ENCODE data around the gene ISG20.

ISG20 gene

DNA sequence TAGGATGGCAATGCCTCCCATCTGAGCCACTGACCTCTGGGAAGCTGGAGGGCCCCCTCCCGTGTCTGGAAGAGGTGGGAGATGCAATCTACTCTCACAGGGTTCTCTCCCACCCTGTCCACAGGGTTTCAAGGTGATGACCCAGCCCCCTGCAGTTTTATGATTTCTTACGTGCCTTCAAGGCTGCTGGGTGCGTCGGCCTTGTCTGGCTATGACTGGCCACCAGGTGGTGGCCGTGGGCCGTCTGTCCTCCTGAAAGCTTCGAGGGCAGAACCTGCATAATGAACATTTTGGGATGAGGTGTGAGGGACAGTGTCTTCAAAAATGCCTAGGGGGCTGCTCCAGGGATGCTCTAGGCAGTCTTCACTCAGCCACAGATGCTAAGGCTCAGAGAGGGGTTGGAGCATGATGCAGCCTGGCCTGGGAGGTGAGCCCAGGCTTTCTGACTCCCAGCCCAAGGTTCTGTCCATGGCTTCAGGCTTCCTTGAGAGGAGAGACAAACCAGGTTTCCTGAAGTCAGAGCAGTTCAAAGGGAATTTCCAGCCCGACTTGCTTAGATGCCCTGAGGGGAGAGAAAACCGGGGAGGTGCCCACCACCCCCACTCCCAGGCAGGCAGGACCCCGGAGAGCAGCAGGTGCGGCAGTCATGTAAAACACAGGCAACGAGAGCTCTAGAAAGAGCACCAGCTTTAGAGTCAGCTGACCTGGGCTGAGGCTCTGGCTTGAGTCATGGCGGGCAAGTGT is 18.7 kb downstream of the ISG20 start:
- Histone ChIP-seq H3K4me1 (peaks cover 4% of the 10 kb centered on the region; the same call in 1 of the 2 replicates), H3K27ac (no peak overlapping the region), H3K4me3 (no peak overlapping the region), H3K36me3 (no peaks in the 10 kb centered on the region; the same call in 1 of the 2 replicates), H3K9ac (no peak overlapping the region), H3K4me2 (no peak overlapping the region), H4K20me1 (no peaks in the 10 kb centered on the region), H3K27me3 (no peaks in the 10 kb centered on the region), H3K9me3 (no peaks in the 10 kb centered on the region)
- TF ChIP-seq Cebpa-rat (IDR thresholded peaks at IDR 0.05): no peak

DNA sequence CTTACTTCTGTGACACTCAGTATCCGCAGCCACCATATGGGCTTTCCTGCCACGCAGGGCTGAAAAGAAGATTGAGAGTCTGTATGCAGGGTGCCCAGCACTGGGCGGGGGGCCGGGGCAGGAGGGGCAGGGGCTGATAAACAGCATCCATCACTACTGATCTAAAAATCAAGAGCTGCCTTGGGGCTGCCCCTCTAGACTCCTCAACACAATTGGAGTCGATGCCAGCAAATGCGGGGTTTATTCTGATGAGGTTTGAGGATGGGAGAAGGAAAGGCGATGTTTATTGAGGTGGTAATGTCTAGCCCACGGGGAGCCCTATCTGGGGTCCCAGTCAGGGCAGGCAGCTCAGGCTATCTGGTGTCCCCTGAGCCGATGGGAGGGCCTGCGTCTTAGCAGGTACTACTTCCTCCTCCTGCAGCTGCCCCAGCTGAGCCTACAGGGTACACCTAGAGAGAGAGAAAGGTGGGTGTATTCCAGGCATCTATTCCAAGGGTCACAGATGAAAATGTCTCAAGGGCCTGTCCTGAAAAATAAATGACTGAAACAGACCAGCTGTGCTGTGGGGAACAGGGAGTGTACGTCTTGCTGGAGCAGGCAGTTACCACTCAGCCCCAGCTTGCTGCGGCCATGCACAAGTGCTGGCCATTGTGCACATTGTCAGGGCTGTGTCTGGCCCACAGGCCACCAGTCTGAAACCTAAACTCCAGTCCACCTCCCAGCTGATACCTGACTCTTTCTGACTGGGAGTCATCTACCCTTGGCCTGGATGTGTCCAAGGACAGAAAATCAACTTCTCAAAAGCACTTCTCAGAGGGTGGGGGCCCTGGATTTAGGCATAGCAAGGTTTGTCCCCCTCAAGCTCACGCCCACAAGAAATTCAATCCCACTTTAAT is 19.5 kb downstream of the ISG20 start:
- Histone ChIP-seq H3K27me3 (no peaks in the 10 kb centered on the region), H3K4me1 (no peaks in the 10 kb centered on the region; the same call in 1 of the 2 replicates), H3K4me2 (no peak overlapping the region), H3K9me3 (no peaks in the 10 kb centered on the region), H4K20me1 (no peaks in the 10 kb centered on the region), H3K9ac (no peak overlapping the region), H3K4me3 (no peak overlapping the region), H3K27ac (no peak overlapping the region), H3K36me3 (no peaks in the 10 kb centered on the region)
- TF ChIP-seq Cebpa-rat (IDR thresholded peaks at IDR 0.05): no peak

DNA sequence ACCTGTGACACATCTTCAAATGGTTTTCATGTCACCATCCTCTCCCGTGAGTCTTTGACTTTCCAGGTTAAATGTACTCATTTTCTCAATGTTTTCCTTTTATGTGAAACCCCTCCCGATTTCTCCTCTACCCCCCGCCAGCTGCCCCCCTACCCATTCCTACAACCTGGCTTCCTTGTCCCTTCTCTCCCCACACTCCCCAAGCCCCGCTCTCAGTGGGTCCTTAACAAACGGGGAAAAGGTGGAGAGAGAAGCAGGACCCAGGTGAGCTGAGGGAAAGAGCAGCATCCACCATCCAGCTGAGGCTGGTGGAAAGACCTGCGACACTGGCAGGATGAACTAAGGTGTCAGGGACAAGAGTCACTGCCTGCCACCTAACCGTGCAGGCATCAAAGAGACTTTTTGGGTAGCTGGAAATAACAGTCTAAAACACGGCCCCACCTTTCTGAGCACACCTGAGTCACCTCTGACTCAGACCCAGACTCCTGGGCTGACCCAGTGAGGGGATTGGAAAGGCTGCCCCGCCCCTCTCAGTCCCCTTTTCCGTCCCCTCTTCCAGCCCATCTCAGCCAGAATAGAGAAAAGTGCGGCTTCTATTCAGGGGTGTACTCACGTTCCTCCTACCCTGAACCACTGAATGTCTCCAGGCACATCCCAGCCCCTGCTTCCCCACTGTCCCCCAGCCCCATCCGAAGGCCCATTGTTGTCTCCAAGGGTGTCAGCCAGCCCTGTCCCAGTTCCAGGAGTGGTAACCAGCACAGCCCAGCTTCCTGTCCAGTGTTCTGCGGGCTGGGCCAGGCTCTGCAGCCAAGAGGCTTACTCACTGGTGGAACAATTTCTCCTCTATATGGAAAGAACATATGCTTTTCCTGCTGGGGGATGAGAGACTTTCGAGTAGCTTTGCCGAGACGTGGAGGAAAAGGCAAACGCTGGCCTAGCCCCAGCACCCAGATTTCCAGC is 20.4 kb downstream of the ISG20 start:
- no peak for TF ChIP-seq Cebpa-rat (IDR thresholded peaks at IDR 0.05)
- Histone ChIP-seq H3K4me3 (no peak overlapping the region), H3K4me2 (no peak overlapping the region), H3K36me3 (no peaks in the 10 kb centered on the region), H3K4me1 (no peaks in the 10 kb centered on the region; the same call in 1 of the 2 replicates), H3K9me3 (no peaks in the 10 kb centered on the region), H3K9ac (no peak overlapping the region), H3K27me3 (no peaks in the 10 kb centered on the region), H3K27ac (no peak overlapping the region), H4K20me1 (no peaks in the 10 kb centered on the region)

DNA sequence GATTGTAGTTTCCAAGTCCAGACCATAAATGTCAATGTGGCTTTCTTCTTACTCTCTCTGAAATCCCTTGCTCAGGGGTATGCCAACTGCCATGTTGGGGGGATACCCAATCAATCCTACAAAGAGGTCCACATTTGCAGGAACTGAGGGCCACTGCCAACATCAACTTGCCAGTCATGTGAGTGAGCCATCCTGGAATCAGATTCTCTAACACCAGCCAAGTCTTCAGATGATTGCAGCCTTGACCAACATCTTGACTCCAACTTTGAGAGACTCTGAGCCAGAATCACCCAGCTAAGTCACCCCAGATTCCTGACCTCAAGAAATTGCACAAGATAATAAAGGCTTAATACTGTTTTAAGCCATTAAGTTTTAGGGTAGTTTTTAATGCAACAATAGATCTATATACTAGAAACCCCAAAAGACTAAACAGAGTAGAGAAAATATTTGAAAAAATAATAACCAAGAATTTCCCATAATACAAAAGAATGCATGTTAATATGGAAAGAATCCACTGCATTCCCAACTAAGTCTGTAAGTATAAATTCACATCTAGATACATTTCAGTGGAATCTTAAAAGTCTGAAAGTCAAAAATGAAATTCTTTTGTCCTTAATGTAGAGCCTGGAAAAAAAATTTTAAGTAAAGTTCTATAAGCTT is 22.4 kb downstream of the ISG20 start:
- Histone ChIP-seq H3K4me2 (no peak overlapping the region), H3K27ac (no peak overlapping the region), H3K36me3 (no peaks in the 10 kb centered on the region)

DNA sequence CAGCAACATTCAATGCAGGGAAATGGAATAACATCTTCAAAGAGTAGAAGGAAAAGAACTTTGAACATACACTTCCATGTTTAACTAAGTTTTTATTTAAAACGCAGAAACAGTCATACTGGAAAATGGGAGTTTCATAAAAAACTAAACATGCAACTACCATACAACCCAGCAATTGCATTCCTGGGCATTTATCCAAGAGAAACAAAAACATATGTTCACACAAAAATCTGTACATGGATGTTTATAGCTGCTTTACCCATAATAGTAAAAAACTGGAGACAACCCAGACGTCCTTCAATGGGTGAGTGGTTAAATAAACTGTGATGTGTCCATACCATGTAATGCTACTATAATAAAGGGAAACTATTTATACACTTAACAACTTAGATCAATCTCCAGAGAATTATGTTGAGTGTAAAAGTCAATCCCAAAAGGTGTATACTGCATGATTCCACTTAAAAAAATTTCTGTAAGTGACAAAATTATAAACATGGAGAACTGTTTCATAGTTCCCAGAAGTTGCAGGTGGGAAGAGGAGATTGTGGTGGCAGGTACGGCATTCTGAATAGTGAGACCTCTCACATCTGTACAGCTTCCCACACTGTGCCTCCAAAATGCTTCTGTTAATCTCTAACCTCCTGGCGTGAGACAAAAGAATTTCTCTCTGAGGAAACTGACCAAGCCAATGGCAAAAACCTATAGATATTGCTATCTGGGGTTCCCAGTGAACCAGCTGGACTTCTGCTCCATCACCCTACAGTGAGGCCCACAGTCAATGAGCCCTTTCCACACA is 23.1 kb downstream of the ISG20 start:
- no peak for TF ChIP-seq Cebpa-rat (IDR thresholded peaks at IDR 0.05)
- H3K9ac ChIP-seq: no peak overlapping the region
- no peaks in the 10 kb centered on the region for H3K9me3 ChIP-seq
- H3K4me2 ChIP-seq: no peak overlapping the region
- no peaks in the 10 kb centered on the region for H3K36me3 ChIP-seq
- no peaks in the 10 kb centered on the region for H3K27me3 ChIP-seq
- no peak overlapping the region for H3K27ac ChIP-seq
- H3K4me1 ChIP-seq: no peaks in the 10 kb centered on the region
- H3K4me3 ChIP-seq: no peak overlapping the region
- H4K20me1 ChIP-seq: no peaks in the 10 kb centered on the region

More for the DNA sequence above, 22.4 kb downstream of the ISG20 start:
- Histone ChIP-seq H4K20me1 (no peaks in the 10 kb centered on the region), H3K9me3 (no peaks in the 10 kb centered on the region), H3K9ac (no peak overlapping the region), H3K4me1 (no peaks in the 10 kb centered on the region), H3K27me3 (no peaks in the 10 kb centered on the region), H3K4me3 (no peak overlapping the region)
- no peak for TF ChIP-seq Cebpa-rat (IDR thresholded peaks at IDR 0.05)

DNA sequence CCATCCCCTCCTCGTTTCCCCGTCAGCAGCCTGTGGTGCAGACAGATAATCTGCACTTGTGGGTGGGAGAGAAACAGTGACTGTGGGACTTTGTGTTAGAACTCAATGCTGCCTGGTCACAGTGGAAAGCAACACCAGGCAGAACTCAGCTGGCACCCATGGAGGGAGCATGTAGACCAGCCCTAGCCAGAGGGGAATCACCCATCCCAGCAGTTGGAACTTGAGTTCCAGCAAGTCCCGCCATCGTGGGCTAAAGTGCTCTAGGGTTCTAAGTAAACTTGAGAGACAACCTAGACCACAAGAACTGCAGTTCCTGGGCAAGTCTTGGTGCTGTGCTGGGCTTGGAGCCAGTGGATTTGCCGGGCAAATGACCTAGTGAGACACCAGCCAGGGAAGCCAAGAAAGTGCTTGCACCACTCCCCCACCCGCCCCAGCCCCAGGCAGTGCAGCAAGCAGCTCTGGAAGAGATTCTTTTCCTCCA is 24.4 kb downstream of the ISG20 start:
- H3K9ac ChIP-seq: no peak overlapping the region
- no peaks in the 10 kb centered on the region for H3K9me3 ChIP-seq
- H4K20me1 ChIP-seq: no peaks in the 10 kb centered on the region
- no peaks in the 10 kb centered on the region for H3K4me1 ChIP-seq
- no peak overlapping the region for H3K4me2 ChIP-seq
- no peak overlapping the region for H3K27ac ChIP-seq
- no peak overlapping the region for H3K4me3 ChIP-seq
- no peaks in the 10 kb centered on the region for H3K36me3 ChIP-seq
- H3K27me3 ChIP-seq: no peaks in the 10 kb centered on the region
- no peak for TF ChIP-seq Cebpa-rat (IDR thresholded peaks at IDR 0.05)

DNA sequence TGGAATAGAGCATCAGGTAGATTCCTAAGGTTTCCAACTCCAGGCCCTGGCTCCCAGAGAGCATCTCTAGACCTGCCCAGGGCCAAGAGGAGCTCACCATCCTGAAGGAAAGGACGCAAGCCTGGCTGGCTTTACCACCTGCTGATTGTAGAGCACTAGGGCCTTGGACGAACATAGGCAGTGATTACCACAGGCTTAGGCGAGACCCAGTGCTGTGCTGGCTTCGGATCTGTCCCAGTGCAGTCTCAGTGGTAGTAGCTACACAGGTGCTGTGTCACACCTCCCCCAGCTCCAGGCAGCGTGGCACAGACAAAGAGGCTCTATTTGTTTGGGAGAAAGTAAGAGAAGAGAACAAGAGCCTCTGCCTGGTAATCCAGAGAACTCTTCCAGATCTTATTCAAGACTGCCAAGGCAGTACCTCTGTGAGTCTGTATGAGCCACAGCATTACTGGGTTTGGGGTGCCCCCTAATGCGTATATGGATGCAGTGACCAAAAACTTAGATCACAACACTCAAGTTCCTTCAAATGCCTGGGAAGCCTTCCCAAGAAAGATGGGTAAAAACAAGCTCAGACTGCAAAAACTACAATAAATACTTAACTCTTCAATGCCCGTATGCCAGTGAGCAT is 25.4 kb downstream of the ISG20 start:
- H3K36me3 ChIP-seq: no peaks in the 10 kb centered on the region
- no peaks in the 10 kb centered on the region for H3K4me1 ChIP-seq
- no peaks in the 10 kb centered on the region for H4K20me1 ChIP-seq
- H3K27ac ChIP-seq: no peak overlapping the region
- no peak overlapping the region for H3K4me2 ChIP-seq
- H3K4me3 ChIP-seq: no peak overlapping the region
- no peaks in the 10 kb centered on the region for H3K9me3 ChIP-seq
- TF ChIP-seq Cebpa-rat (IDR thresholded peaks at IDR 0.05): no peak
- H3K9ac ChIP-seq: no peak overlapping the region
- no peaks in the 10 kb centered on the region for H3K27me3 ChIP-seq

GRCh38 chr15:88674661-88675060 is 35.8 kb downstream of the ISG20 start:
- no peak overlapping the region for H3K4me3 ChIP-seq
- no peaks in the 10 kb centered on the region for H3K4me1 ChIP-seq
- no peak for TF ChIP-seq Cebpa-rat (IDR thresholded peaks at IDR 0.05)
- H3K36me3 ChIP-seq: no peaks in the 10 kb centered on the region
- no peaks in the 10 kb centered on the region for H3K9me3 ChIP-seq
- H3K4me2 ChIP-seq: no peak overlapping the region
- H3K27ac ChIP-seq: no peak overlapping the region
- no peaks in the 10 kb centered on the region for H3K27me3 ChIP-seq
- no peaks in the 10 kb centered on the region for H4K20me1 ChIP-seq
- H3K9ac ChIP-seq: no peak overlapping the region
